GM12873 (cell line): ENCODE results near the gene MTHFD2L.

Experiments
- TF ChIP-seq, protein P1 (sequence below): IDR thresholded peaks from 2 replicates; pipeline ENCODE4 v1.5.1; 2012; ENCODE audit warnings: low read depth, mild to moderate bottlenecking, moderate library complexity, low read length, control low read depth; ENCODE audit not compliant: insufficient read depth; ENCODE audit errors: missing control alignments

The MTHFD2L gene

GRCh38 chr4:74328501-74328900, 170.6 kb downstream of the MTHFD2L start:
- TF ChIP-seq, protein P1, sequence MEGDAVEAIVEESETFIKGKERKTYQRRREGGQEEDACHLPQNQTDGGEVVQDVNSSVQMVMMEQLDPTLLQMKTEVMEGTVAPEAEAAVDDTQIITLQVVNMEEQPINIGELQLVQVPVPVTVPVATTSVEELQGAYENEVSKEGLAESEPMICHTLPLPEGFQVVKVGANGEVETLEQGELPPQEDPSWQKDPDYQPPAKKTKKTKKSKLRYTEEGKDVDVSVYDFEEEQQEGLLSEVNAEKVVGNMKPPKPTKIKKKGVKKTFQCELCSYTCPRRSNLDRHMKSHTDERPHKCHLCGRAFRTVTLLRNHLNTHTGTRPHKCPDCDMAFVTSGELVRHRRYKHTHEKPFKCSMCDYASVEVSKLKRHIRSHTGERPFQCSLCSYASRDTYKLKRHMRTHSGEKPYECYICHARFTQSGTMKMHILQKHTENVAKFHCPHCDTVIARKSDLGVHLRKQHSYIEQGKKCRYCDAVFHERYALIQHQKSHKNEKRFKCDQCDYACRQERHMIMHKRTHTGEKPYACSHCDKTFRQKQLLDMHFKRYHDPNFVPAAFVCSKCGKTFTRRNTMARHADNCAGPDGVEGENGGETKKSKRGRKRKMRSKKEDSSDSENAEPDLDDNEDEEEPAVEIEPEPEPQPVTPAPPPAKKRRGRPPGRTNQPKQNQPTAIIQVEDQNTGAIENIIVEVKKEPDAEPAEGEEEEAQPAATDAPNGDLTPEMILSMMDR: no peak

DNA sequence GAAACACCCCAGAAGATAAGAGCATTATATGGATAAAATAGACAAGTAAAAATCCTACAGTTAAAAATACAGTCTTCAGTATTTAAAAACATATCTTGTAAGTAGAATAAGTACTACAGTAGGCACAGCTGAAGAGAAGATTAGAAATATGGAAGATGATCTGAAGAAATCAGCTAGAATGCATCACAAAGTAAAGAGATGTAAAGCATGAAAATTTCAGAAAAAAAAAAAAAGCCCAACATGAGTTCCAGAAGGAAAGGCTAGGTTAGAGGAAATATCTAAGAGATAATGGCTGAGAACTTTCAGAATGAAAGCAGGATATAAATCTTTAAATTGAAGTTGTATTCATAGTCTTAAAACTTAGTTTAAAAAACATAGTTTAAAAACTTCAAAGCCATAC, 171.4 kb downstream of the MTHFD2L start:
- TF ChIP-seq, protein P1: no peak

DNA sequence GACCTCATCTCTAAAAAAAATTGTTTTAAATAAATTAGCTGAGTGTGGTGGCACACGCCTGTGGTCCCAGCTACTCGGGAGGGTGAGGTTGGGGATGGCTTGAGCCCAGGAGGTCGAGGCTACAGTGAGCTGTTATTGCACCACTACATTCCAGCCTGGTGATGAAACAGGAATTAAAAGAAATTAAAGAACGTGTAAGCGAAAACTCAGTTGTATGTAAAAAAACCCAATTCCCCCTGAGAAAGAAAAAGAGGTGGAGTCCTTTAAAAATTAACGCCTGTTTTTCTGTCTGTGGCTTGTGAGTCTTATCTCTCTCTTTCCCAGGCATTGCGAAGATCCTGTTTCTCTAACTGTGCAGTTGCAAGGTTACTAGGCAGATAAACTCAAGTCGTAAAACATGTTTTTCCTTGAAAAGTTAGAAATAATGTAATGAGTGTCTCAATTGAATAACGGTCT, 172.4 kb downstream of the MTHFD2L start:
- TF ChIP-seq, protein P1: no peak

GRCh38 chr4:74331252-74331651, 173.3 kb downstream of the MTHFD2L start:
- TF ChIP-seq, protein P1: no peak

GRCh38 chr4:74331944-74332343, 174.0 kb downstream of the MTHFD2L start:
- TF ChIP-seq, protein P1: no peak

DNA sequence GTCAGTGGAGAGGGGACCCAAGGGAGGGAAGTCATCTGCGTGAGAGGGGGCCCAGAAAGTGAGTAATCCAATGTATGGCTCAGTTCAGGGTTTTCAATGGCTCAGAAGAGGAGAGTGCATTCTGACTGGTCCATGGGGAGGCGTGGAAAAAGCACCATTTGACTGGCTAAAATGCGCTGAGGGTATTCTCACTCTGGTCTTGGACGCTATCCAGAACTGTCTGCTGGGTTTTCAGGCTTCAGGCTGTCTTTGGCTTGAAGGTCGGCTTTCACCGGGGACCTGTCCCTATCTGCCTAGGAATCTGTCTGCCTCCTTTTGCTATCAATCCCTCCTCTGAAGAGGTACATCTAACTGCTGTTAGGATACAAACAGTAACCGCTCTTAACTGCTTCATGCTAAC, 176.7 kb downstream of the MTHFD2L start:
- TF ChIP-seq, protein P1: no peak

DNA sequence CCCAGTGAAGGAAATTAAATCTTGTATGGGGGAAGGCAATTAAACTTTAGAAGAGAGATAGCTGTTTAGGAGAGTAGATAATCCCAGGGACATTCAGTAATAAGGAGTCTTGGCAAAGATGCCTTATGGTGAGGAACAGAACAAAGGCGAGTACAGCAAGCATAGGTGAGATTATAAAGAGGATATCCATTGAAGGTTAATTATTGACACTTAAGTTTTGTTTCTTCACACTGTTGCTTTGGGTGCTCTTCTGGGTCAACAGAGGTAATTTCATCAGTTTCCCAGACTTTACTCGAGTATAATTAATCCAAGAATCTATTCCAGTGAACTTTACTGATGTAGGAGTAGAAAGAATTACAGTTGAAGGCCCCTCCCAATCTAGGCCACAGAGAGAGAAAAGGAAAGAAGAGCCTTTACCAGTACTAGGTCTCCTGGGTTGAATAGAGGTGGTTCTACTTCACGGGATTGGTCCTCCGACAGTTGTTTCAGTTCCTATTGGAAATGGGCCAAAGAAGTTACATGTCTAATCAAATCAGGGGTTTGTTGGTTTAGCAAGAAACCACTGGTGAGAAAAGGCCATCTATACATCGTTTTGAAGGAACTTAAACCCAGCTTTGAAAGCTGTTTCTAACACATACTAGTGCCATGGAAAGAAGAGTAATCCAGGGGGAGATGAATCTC, 177.6 kb downstream of the MTHFD2L start:
- TF ChIP-seq, protein P1: no peak
